Measurements from ENCODE around the gene SEC14L2.

- TF ChIP-seq RFX5 (IDR thresholded peaks at IDR 0.05; ENCODE audit: low read depth, low read length) (no peak), MAFK (IDR thresholded peaks at IDR 0.05; ENCODE audit: low read depth, low read length) (no peak), POLR2A (IDR thresholded peaks at IDR 0.05; ENCODE audit: low read depth, low read length) (no peak), CEBPB (IDR thresholded peaks at IDR 0.05; ENCODE audit: low read depth, low read length) (no peak), RAD21 (IDR thresholded peaks at IDR 0.05; ENCODE audit: low read length) (no peak), MXI1 (IDR thresholded peaks at IDR 0.05; ENCODE audit: borderline replicate concordance, low read depth, low read length) (no peak), FOS (IDR thresholded peaks at IDR 0.05; ENCODE audit: low read depth, low read length) (no peak)
- TF ChIP-seq, protein P1, sequence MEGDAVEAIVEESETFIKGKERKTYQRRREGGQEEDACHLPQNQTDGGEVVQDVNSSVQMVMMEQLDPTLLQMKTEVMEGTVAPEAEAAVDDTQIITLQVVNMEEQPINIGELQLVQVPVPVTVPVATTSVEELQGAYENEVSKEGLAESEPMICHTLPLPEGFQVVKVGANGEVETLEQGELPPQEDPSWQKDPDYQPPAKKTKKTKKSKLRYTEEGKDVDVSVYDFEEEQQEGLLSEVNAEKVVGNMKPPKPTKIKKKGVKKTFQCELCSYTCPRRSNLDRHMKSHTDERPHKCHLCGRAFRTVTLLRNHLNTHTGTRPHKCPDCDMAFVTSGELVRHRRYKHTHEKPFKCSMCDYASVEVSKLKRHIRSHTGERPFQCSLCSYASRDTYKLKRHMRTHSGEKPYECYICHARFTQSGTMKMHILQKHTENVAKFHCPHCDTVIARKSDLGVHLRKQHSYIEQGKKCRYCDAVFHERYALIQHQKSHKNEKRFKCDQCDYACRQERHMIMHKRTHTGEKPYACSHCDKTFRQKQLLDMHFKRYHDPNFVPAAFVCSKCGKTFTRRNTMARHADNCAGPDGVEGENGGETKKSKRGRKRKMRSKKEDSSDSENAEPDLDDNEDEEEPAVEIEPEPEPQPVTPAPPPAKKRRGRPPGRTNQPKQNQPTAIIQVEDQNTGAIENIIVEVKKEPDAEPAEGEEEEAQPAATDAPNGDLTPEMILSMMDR (conservative IDR thresholded peaks at IDR 0.05; ENCODE audit: low read depth, low read length) = no peak
Observed at GRCh38 chr22:30368420-30368819, 28.4 kb upstream of the SEC14L2 start.
